Esophagus mucosa (tissue), 1 donor: Measurements from ENCODE around the gene TDRD1. TPM values are rescaled to one million over a fixed set of nuclear protein-coding genes. Genes with fewer than 3 reads are reported as not detected.

Source experiments
- ATAC-seq: fragments of 200-7000 bp; cut with Tn5 transposase; one replicate; pipeline ENCODE4 v1.9.1; 2020
- total RNA-seq: library from RNA; stranded (reverse); gene quantifications from one replicate; pipeline ENCODE4 v1.2.4, GENCODE V29; 2023
- donor health status: DM: yes; HTN: yes; CAD: no.

The TDRD1 gene
- total RNA-seq, 1 donor from 2014 or later: not detected

DNA sequence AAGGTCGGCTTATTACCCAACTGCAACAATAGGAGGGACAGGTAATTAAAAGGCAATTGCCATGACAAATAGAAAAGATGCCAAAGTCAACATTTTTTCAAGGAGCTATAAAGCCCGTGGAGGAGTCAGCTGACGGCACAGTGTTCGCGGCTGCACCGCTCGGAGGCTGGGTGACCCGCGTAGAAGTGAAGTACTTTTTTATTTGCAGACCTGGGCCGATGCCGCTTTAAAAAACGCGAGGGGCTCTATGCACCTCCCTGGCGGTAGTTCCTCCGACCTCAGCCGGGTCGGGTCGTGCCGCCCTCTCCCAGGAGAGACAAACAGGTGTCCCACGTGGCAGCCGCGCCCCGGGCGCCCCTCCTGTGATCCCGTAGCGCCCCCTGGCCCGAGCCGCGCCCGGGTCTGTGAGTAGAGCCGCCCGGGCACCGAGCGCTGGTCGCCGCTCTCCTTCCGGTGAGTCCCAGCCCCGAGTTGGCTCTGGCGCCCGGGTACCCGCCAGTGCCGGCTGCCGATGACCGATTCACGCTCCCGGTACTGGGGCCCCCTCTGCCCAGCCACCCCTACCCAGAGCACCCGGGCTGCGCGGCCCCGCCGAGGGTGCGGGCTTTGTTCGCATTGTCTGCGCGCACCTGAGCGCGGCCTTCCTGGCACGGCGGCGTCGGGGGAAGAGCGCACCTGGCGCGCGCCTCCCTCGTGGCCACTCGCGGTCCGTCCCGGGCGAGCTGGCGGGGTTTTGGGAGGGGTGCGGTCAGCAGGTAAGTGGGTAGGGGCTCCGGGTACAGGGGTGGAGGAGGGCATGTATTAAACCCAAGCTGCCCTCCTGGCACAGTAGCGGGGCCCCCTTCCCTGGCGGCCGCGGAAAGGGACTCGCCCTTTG is 60.2 kb downstream of the TDRD1 start, which contains the start of gene VWA2:
Gene VWA2, plus strand, starts transcription at position 138 of the 877 bp plus-strand sequence. CDS start 9,460 bp downstream, outside the sequence.
- peak; percentile 62 for ATAC-seq

DNA sequence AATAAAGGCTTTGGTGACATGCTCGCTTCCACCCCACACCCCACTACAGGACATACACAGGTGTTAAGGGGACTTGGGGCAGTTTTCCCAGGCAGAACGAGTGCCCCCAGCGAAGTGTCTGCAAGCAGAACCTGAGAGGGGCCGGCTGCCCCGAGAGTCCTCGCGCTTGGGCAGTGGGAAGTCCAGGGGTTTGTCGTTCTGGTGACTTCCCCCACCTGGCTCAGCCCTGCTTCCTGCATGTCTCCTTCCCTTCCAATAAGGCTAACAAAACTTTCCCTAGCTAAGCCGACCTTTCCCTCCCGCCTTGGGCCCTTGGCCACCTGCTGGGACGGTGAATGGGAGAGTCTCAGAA is 60.8 kb downstream of the TDRD1 start:
- peak; percentile 11 for ATAC-seq

DNA sequence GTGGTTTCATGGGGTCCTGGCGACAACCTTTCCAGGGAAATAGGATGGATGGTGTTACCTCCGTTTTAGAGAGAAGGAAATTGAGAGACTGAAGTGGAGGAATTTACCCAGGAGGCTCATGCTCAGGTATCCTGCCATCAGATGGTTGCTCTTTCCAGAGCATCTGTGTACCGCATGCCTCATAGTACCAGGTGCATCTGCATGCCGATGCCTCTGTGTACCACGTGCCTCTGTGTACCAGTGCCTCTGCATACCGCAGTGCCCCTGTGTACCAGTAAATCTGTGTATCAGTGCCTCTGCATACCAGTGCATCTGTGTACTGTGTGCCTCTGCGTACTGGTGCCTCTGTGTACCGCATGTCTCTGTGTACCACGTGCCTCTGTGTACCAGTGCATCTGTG is 63.1 kb downstream of the TDRD1 start:
- no peak for ATAC-seq

DNA sequence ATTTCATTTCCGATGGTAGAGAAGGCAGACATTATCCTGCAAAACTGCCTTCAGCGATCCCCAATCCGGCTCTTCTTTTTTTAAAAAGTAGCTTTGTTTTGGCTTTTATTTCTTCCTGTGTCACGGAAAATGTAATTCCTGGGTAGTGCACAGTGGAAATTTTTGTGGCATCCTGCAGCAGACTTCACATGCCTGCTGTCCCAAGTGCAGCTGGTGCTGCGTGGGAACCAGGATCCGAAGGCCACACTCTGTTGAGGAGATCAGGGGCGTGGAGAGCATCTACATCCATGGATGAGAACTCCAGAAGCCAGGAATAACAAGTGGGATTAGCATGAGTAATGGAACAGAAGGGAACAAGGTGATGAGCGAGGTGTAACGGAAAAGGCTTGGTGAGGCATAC is 64.5 kb downstream of the TDRD1 start:
- ATAC-seq: no peak

DNA sequence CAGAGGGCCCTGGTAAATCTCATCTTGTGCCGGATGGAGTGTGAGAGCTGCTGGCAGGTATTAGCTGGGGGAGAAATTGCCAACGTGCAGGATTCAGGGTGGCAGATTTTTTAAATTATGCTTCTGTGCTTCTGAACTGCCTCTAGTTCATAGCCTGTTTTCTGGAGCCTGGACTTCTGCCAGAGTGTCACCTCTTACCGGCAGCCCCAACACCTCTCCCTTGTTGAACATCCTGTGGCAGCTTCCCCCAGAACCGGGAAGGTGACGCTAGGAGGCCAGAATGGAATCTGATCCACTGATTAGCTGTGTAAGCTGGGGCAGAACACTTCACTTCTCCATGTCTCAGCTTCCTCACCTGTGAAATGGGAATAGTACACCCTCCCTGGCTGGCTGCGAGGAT is 65.0 kb downstream of the TDRD1 start:
- ATAC-seq: no peak

DNA sequence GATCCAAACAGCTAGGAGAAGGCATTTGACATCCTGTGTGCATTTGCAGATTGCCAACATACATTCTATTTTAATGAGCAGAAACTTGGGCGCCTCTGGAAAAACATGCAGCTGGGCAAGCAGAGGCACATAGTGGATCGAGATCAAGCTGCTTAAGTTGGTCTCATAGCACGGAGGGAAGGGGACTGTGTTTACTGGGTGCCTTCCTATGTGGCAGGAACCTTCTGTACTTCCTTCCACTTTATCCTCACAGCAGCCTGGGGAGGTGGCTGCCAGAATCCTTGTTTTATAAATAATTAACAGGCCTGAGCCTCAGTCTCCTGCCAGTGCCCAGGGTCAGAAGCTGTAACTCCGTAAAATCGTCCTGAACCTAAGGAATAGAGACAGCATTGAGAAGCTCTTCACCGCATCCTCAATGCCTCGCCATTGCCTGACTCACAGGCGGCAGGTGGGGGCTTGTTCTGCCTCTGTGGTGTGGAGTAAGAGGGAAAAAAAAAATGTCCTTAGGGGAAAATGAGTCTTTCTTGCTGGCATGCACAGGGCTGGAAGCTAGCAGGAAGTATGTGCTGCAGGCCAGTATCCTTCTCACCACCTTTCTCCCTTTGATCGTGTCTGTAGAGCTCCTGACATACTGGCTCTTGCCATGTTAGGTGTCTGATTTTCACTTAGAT is 66.1 kb downstream of the TDRD1 start:
- ATAC-seq: peak; percentile 90

DNA sequence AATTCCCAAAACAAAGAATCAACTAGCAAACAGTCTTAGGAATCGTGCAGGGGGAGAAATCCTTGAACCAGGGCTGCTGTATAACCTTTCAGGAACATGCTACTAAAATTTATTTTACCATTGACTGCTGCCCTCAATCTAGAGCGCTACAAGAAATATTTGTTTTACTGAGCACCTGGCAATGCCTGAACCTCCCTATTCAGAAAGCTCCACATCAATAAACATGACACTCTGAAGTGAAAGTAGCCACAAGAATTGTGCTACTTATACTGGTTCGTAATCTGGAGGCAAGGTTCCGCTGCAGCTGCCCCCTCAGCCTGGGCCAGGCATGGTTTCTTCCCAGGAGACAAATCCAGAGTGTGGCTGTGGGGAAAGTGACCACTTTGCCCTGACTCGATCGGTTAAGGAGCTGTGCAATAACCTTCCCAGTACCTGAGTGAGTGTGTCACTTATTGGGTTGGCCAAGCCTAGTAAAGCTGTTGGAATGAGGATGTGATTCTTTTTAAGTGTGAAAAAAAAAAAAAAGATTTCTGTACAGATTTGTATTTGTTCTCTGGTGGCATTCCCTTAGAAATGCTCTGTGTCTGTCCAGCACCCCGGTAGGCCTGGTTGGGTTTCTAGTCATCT is 67.6 kb downstream of the TDRD1 start:
- peak; percentile 83 for ATAC-seq

DNA sequence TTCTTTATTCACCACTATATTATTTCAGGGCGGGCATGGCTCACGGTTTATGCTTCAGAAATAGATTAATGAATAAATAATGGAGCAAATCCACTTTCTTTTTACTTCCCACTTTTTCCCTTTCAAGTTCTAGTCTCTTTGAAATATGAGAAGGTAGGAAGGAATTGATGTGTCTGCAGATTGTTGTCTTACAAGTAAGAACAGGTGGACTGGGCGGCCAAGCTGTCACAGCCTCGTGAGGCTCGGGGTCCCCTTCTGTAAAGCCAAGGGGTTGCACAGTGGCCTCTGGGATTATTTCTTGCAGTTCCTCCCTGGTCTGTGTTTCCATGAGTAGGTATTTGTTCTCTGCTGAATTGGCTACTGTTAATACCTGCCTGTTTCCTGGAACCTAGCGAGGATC is 71.1 kb downstream of the TDRD1 start:
- no peak for ATAC-seq

DNA sequence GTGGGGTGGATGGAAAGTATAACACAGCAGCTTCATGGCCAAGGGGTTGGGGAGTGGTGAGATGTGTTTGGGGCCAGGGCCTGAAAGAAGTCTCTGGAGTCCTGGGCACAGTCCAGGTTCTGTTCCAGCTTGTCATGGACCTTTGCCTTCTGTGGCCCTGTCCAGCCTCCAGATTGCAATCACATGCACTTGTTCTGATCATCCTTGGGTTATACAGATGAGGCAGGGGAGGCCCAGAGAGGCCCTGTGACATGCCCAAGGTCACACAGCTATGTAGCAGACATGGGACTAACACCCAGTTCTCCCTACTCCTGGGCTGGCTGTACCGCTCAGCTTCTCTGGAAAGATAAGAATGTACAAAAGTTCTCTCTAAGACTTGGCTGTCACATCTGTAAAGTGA is 71.6 kb downstream of the TDRD1 start:
- no peak for ATAC-seq

DNA sequence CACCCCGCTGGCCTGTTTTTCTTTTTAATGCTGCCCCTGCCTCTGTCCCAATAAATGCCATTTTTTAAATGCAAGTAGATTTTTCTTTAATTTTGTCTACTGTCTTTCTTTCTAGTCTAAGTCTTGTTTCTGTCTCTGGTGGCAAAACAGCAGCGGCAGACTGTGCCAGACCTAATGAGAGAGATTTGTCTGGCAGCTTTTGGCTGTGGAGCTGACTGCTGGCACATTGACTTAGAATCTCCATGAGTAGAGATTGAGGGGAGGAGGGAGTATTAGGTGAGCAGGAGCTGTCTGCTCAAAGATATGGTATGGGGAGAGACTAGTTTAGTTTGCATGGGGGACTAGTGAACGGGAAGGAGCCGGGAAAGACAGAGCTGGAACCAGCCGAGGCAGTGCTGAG is 72.9 kb downstream of the TDRD1 start:
- ATAC-seq: no peak

DNA sequence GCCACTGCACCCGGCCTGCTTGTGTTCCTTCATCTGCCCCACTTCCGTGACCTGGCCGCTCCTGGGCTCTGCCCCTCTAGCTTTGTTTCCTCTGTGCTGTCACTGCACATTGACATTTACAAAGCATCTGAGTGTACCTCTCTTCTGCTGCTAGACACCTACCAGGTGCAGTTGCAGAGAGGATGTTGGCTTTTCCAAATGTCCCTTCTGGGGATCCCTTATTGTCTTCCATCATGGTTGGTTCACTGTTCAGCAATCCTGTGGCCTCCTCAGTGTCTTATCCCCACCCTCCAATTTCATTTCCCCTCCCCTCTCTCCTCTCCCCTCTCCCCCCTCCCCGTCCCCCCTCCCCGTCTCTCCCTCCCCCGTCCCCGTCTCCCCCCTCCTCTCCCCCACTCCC is 73.7 kb downstream of the TDRD1 start:
- no peak for ATAC-seq

DNA sequence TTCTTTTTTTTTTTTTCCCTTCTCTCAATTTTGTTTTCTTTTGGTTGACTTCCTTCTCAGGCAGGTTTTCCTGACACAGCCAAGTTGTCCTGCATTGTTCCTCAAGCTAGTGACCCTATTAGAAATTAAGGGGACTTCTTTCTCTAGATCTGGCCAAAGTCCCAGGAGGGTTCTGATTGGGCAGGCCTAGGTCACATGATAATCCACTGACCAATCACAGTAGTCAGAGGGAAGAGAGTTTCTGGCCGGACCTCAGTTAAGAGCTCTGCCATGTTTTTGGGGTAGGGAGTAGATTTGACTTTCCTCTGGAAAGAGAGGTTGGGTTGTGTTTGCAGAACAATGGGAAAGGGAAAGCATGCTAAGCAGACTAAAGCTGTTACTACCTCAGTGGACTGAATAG is 76.1 kb downstream of the TDRD1 start:
- no peak for ATAC-seq

DNA sequence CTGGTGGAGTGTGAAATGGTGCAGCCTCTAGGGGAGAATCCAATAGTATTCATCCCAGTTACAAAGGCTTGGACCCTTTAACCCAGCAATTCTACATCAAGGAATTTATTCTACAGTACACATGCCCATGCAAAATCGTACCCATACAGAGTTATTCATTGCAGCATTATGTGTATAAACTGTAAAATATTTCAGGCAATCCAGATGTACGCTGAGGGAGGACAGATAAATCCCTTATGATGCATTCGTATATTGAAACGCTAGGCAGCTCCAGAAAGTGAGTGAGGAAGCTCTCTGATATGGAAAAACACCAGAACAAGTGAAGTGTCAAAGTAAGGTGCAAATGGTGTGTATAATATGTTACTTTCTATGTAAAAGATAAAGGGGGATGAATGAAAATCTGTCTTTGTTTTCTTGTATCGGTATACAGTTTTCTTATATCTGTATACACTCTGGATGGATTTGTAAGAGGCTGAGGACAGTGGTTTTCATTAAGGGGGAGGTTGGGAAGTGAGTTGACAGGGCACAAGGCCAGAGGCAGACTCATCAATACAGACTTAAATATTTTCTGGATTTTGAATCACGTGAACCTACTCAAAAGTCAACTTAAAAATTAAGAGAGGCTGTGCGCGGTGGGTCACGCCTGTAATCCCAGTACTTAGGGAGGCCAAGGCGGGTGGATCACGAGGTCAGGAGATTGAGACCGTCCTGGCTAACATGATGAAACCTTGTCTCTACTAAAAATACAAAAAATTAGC is 77.0 kb downstream of the TDRD1 start:
- ATAC-seq: no peak

DNA sequence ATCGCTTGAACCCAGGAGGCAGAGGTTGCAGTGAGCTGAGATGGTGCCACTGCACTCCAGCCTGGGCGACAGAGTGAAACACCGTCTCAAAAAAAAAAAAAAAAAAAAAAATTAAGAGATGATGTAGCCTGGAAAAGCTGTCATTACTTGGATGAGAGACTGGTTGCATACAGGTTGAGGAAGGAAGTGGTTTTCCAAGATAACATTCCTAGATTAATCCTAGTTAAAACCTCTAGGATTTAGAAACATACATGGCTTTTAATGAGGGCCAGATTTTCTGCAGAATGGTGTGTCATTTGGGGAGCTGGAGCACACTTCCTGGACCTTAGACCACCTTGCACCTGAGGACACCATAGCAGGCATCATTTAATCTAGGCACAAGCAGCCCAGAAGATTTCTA is 77.7 kb downstream of the TDRD1 start:
- no peak for ATAC-seq

DNA sequence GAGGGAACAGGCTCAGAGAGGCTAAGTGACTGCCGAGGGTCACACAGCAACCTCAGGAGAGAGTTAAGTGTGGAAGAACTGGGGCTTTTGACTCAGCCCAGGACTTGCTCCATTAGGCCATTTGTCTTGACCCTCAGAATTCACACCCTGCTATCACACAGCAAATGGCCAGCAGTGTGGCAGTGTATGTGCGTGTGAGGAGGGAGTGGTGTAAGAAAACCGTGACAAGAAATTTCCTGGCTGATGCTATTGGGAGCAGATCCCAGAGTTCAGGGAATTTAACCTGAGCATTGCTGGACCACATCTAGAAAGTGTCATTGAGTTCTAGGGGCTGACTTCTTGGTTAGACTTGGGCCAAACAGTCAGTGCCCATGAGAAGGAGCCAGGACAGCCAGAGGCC is 78.3 kb downstream of the TDRD1 start:
- no peak for ATAC-seq

DNA sequence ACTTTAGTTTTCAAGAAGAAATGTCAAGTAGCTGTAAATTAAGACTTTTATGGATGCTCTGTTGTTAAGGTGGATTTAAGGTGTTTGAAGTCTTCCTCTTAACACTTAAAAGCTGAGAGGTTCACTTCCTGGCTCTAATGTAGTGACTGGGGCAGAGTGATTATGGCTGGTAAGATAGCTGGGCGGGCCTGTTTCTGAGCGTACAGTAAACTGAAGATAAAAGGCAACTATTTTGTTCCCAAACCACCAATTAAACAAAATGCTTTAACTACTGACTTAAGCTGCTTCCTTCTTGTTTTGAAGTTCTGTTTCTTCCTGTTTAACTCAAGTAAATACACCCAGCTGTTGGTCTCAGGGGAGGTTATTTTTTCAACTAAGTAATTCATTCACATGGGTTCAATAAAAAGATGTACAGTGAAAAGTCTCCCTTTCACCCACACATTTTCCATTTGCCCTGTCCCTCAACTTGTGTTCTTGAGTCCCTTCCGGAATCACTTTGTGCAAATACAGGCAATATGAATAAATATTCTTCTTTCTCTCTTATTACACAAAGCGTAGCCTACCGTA is 79.2 kb downstream of the TDRD1 start:
- no peak for ATAC-seq

DNA sequence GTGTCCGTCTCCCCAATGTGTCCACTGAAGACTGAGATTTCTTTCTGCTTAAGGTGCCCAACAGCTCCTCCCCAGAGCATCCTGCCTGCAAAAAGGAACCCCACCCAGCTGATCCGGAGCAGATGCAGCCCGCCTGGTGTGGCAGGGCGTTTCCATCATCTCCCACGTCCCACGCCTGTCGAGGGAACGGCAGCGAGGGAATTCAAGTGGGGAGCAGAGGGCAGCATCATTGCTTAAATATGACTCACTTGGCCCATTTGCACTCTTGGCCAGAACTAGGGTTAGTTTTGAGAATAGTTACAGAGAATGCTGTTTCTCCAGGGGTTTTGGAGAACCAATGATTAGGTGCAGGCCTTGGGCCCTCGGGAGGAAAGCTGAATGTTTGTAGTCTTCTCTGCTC is 80.7 kb downstream of the TDRD1 start:
- peak; percentile 15 for ATAC-seq

DNA sequence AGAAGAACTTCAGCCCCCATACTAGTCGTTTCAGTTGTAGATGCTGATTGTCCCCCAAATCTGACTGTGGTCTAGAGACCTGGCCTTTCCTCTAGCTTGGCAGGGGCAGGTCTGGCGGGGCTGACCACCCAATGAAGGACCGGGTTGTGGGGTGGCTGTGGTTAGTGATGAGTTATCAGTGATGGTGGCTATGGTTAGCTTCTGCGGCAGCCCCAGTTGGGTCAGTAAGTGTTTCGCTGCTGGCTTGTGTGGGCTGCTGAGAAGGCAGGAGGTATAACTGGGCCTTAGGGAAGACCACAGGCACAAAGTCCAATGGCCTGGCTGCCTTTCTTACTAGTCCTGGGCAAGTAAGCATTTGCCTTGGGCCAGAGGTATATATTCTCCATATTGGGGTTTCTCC is 81.2 kb downstream of the TDRD1 start:
- ATAC-seq: no peak

DNA sequence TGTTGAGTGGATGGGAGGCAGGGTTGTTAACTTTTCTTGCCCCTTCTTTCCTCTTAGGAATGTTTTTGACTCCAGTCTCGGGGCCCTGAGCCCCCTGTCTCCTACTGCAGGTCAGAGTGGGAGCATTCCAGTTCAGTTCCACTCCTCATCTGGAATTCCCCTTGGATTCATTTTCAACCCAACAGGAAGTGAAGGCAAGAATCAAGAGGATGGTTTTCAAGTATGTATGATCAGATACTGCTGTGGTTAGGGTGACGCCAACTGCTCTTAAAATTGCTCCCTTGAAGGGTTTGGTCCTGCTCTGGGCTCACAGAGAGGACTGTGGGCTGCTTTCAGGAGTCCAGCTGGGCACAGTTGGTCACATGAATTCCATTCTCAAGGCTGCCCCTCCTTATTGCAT is 81.9 kb downstream of the TDRD1 start:
- no peak for ATAC-seq

DNA sequence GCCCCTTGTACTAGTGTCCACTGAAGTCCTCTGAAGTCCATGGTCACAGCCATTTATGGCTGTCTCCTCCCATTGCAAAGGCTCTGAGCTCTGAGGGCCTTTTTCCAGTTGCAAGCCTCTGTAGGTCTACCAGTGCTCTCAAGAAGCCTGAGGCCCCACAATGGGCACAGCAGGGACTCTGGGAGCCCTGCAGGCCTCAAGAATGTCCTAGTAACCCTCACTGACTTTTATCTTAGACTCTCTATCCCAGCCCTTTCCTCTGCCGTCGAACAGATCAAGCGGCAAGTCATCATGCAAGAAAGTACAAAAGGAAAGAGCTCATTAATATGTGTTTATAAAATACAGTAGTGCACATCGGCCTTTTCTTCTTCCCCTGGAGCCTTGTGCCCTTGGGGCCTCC is 83.3 kb downstream of the TDRD1 start:
- no peak for ATAC-seq

DNA sequence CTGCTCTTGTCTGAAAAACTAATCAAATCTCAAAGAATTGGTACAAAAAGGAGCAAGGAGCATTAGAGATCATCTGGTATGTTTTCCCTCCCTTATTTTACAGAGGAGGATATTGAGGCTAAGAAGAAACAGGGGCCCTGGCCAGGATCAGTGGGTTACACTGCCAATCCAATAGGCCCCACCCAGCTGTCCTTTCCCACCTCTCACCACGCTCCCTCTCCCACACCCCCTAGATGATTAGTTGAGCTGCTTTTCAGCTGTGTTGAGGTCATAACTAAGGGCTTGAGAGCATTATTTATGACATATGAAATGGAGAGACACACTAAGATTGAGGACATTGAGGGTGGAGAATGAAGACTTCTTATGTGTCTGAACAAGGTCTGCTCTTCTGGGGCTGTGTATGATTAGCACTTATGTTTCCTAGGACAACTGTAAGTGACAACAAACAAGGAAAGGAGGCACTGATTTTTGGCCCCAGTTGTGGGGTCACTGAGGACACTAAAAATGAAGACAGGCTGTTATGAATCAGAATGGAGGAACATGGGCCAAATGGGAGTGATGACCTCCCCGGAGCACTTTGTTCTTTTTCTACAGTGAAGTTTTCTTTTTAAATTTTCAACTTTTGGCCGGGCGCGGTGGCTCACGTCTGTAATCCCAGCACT is 86.4 kb downstream of the TDRD1 start:
- ATAC-seq: peak; percentile 19

DNA sequence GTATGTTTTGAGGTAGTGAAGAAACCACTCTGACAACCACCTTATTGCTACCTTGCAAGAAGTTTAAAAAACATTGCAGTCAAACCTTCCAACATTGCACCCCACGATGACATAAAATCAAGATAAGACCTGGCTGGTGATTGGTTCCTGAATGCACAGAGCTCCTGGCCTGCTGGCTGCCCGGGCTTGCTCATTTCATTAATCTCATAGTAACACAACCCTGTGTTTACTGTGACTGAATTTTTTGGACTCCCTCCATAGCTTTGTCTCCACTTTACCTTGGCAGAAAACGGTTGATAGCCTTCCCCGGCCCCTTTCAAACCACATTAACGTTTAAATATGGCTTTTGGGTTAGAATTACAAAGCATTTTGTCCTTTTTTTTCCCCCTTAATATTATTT is 87.4 kb downstream of the TDRD1 start:
- ATAC-seq: peak; percentile 90
